Astrocyte (in vitro differentiated cells and primary cell): ENCODE results near the gene PPP2R3B. TPM values are rescaled to one million over a fixed set of nuclear protein-coding genes. Genes with fewer than 3 reads are reported as not detected.

Experiments used
- DNase-seq: peaks from one replicate; pipeline ENCODE4 v3.0.0-alpha.2; 2010; ENCODE audit warnings: low read depth
- FAIRE-seq: peaks from 2 replicates; lab custom pipeline; 2011; peaks lifted over from hg19 to GRCh38; lab: Jason Lieb, UNC
- H2AFZ ChIP-seq: 2 replicates; pipeline ENCODE4 v1.6.0; 2012; ENCODE audit warnings: low read depth, low read length, inconsistent platforms
- H3K27ac ChIP-seq: 2 replicates; pipeline ENCODE4 v1.5.1; 2011; ENCODE audit warnings: low read depth, low read length, inconsistent platforms
- H3K27me3 ChIP-seq: 2 replicates; pipeline ENCODE4 v1.6.0; 2011; ENCODE audit warnings: low read length, inconsistent platforms; ENCODE audit not compliant: insufficient read depth
- H3K36me3 ChIP-seq: 2 replicates; pipeline ENCODE4 v1.5.1; 2011; ENCODE audit warnings: low read length, inconsistent platforms; ENCODE audit not compliant: insufficient read depth
- H3K4me1 ChIP-seq: 2 replicates; pipeline ENCODE4 v1.5.1; 2011; ENCODE audit warnings: low read length, inconsistent platforms; ENCODE audit not compliant: insufficient read depth
- H3K4me2 ChIP-seq: 2 replicates; pipeline ENCODE4 v1.6.0; 2012; ENCODE audit warnings: low read length, inconsistent platforms
- H3K4me3 ChIP-seq: 2 replicates; pipeline ENCODE4 v1.5.1; 2011; ENCODE audit warnings: low read depth, mild to moderate bottlenecking, low read length, inconsistent platforms; ENCODE audit not compliant: insufficient read depth
- H3K79me2 ChIP-seq: 2 replicates; pipeline ENCODE4 v1.6.0; 2012; ENCODE audit warnings: mild to moderate bottlenecking, low read length, inconsistent platforms; ENCODE audit not compliant: insufficient read depth
- H3K9ac ChIP-seq: 2 replicates; pipeline ENCODE4 v1.6.0; 2012; ENCODE audit warnings: mild to moderate bottlenecking, low read length, inconsistent platforms
- H3K9me3 ChIP-seq: 2 replicates; pipeline ENCODE4 v1.5.1; 2012; ENCODE audit warnings: low read depth, mild to moderate bottlenecking, low read length, inconsistent platforms; ENCODE audit not compliant: insufficient read depth
- H4K20me1 ChIP-seq: 2 replicates; pipeline ENCODE4 v1.6.0; 2012; ENCODE audit warnings: low read length, inconsistent platforms; ENCODE audit not compliant: insufficient read depth
- H3K27ac Mint-ChIP-seq: one replicate; pipeline ENCODE4 v1.8.0; 2021; ENCODE audit warnings: mild to moderate bottlenecking, mixed read lengths; ENCODE audit not compliant: unreplicated experiment
- H3K27me3 Mint-ChIP-seq: one replicate; pipeline ENCODE4 v1.8.0; 2021; ENCODE audit warnings: low read depth, mixed read lengths; ENCODE audit not compliant: unreplicated experiment
- H3K36me3 Mint-ChIP-seq: one replicate; pipeline ENCODE4 v1.8.0; 2021; ENCODE audit warnings: low read depth, mixed read lengths; ENCODE audit not compliant: unreplicated experiment
- H3K4me1 Mint-ChIP-seq: one replicate; pipeline ENCODE4 v1.8.0; 2021; ENCODE audit warnings: low read depth, mixed read lengths; ENCODE audit not compliant: unreplicated experiment
- H3K4me3 Mint-ChIP-seq: one replicate; pipeline ENCODE4 v1.8.0; 2021; ENCODE audit warnings: mild to moderate bottlenecking, moderate library complexity, mixed read lengths; ENCODE audit not compliant: unreplicated experiment
- H3K9me3 Mint-ChIP-seq: one replicate; pipeline ENCODE4 v1.8.0; 2021; ENCODE audit warnings: mild to moderate bottlenecking, mixed read lengths; ENCODE audit not compliant: unreplicated experiment
- EZH2 ChIP-seq: IDR thresholded peaks from 2 replicates; pipeline ENCODE4 v1.6.1; 2012; ENCODE audit warnings: mild to moderate bottlenecking, low read length, inconsistent platforms; ENCODE audit not compliant: insufficient read depth
- total RNA-seq: library from RNA; stranded (reverse); gene quantifications from 2 replicates; pipeline ENCODE4 v1.2.1, GENCODE V29; 2021
- TF ChIP-seq, protein P1 (sequence below): IDR thresholded peaks from 2 replicates; pipeline ENCODE4 v1.5.1; 2011; ENCODE audit warnings: low read depth, mild to moderate bottlenecking, inconsistent platforms, low read length, moderate library complexity; ENCODE audit not compliant: insufficient read depth

The PPP2R3B gene
- total RNA-seq, 1 donor from 2014 or later: 44.7 TPM

GRCh38 chrX:431492-432111, 44.9 kb upstream of the PPP2R3B start:
- H3K4me3 ChIP-seq: no peak overlapping the region
- no peaks in the 10 kb centered on the region for H4K20me1 ChIP-seq
- Mint-ChIP-seq H3K27ac (no peak overlapping the region), H3K4me3 (no peak overlapping the region), H3K36me3 (no peaks in the 10 kb centered on the region), H3K9me3 (peaks cover 25% of the 10 kb centered on the region), H3K27me3 (no peaks in the 10 kb centered on the region), H3K4me1 (peaks cover 4% of the 10 kb centered on the region)
- no peak overlapping the region for H3K27ac ChIP-seq
- peaks cover 6% of the 10 kb centered on the region for H3K27me3 ChIP-seq
- H3K4me1 ChIP-seq: no peaks in the 10 kb centered on the region
- no peak overlapping the region for H2AFZ ChIP-seq
- no peak for TF ChIP-seq EZH2
- TF ChIP-seq, protein P1, sequence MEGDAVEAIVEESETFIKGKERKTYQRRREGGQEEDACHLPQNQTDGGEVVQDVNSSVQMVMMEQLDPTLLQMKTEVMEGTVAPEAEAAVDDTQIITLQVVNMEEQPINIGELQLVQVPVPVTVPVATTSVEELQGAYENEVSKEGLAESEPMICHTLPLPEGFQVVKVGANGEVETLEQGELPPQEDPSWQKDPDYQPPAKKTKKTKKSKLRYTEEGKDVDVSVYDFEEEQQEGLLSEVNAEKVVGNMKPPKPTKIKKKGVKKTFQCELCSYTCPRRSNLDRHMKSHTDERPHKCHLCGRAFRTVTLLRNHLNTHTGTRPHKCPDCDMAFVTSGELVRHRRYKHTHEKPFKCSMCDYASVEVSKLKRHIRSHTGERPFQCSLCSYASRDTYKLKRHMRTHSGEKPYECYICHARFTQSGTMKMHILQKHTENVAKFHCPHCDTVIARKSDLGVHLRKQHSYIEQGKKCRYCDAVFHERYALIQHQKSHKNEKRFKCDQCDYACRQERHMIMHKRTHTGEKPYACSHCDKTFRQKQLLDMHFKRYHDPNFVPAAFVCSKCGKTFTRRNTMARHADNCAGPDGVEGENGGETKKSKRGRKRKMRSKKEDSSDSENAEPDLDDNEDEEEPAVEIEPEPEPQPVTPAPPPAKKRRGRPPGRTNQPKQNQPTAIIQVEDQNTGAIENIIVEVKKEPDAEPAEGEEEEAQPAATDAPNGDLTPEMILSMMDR: no peak
- H3K9ac ChIP-seq: no peak overlapping the region
- FAIRE-seq: no peak
- no peak overlapping the region for H3K4me2 ChIP-seq
- no peaks in the 10 kb centered on the region for H3K79me2 ChIP-seq
- no peak for DNase-seq
- H3K36me3 ChIP-seq: no peaks in the 10 kb centered on the region
- H3K9me3 ChIP-seq: no peaks in the 10 kb centered on the region

- Histone ChIP-seq H4K20me1 (no peaks in the 10 kb centered on the region), H3K4me2 (no peak overlapping the region), H3K27me3 (peaks cover 7% of the 10 kb centered on the region), H3K36me3 (no peaks in the 10 kb centered on the region), H3K4me1 (no peaks in the 10 kb centered on the region), H3K9me3 (no peaks in the 10 kb centered on the region), H3K27ac (no peak overlapping the region), H3K79me2 (no peaks in the 10 kb centered on the region), H2AFZ (no peak overlapping the region), H3K4me3 (no peak overlapping the region), H3K9ac (no peak overlapping the region)
- FAIRE-seq (no peak), DNase-seq (no peak)
- no peak for TF ChIP-seq EZH2
- TF ChIP-seq, protein P1: no peak
- no peak overlapping the region for H3K27ac Mint-ChIP-seq
- H3K27me3 Mint-ChIP-seq: no peaks in the 10 kb centered on the region
- H3K4me3 Mint-ChIP-seq: no peak overlapping the region
- H3K4me1 Mint-ChIP-seq: peaks cover 4% of the 10 kb centered on the region
- peaks cover 23% of the 10 kb centered on the region for H3K9me3 Mint-ChIP-seq
- no peaks in the 10 kb centered on the region for H3K36me3 Mint-ChIP-seq
Observed at GRCh38 chrX:431056-431455, 44.3 kb upstream of the PPP2R3B start.

DNA sequence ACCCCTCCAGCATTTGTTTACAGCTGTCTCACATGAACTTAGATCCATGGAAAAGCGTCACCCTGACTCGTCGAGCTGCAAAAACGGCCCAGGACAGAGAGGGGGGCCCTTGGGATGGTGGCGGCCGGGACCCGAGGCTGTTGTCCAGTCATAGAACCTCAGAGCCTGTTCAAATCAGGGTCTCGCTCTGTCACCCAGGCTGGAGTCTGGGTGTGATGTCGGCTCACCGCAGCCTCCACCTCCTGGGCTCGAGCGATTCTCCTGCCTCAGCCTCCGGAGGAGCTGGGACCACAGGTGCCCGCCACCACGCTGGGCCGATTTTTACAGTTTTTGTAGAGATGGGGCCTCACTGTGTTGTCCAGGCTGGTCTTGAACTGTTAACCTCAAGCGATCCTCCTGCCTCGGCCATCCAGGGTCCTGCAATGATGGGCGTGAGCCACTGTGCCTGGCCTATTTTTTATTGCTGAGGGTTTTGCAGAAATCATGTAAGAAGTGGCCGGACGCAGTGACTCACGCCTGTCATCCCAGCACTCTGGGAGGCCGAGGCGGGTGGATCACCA, 42.6 kb upstream of the PPP2R3B start:
- Mint-ChIP-seq H3K27me3 (no peaks in the 10 kb centered on the region), H3K27ac (peak overlapping the region; percentile 47), H3K4me3 (no peak overlapping the region), H3K9me3 (peaks cover 21% of the 10 kb centered on the region), H3K4me1 (peaks cover 4% of the 10 kb centered on the region), H3K36me3 (no peaks in the 10 kb centered on the region)
- Histone ChIP-seq H3K4me1 (no peaks in the 10 kb centered on the region), H3K4me3 (no peak overlapping the region), H2AFZ (no peak overlapping the region), H3K27ac (no peak overlapping the region), H3K27me3 (peaks cover 7% of the 10 kb centered on the region), H3K36me3 (no peaks in the 10 kb centered on the region), H4K20me1 (no peaks in the 10 kb centered on the region), H3K9me3 (no peaks in the 10 kb centered on the region), H3K79me2 (no peaks in the 10 kb centered on the region), H3K4me2 (no peak overlapping the region), H3K9ac (no peak overlapping the region)
- FAIRE-seq (no peak), DNase-seq (no peak)
- TF ChIP-seq, protein P1: no peak
- TF ChIP-seq EZH2: no peak
